ENCODE results near the gene MSMP. TPM values are rescaled to one million over a fixed set of nuclear protein-coding genes. Genes with fewer than 3 reads are reported as not detected.

Gene MSMP
- total RNA-seq, 2 experiments from 2014 or later: 2.3 to 4.1 TPM

DNA sequence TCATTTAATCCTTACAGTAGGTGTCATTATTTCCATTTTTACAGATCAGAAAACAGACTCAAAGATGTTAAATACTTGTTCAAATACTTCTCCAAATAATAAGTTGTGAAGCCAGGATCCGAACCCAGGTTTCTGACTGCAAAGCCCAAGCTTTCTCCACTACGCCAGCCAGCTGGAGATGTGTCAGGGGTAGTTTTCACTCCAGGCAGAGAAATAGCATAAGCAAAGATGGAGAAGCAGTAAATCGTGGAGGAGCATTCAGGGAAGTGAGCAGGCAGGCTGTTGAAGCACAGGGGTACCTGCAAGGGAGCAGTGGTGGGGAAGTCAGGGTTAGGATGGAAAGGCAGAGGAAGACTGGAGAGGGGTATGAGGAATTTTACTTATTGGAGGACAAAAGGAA, 25.0 kb downstream of the MSMP start:
- Histone ChIP-seq H3K4me3 (ENCODE audit: low read depth, low read length, poor library complexity, severe bottlenecking) (peak overlapping the region; percentile 89), H3K9me3 (ENCODE audit: low read length) (no peaks in the 10 kb centered on the region), H3K4me2 (ENCODE audit: low read length) (peak overlapping the region; percentile 97), H3K79me2 (ENCODE audit: insufficient read depth, low read depth, low read length) (peaks cover 51% of the 10 kb centered on the region), H3K36me3 (ENCODE audit: insufficient read depth, low read length) (peaks cover 31% of the 10 kb centered on the region), H4K20me1 (ENCODE audit: insufficient read depth, low read length) (peaks cover 15% of the 10 kb centered on the region; the same call in 1 of the 2 replicates), H3K27ac (ENCODE audit: low read depth, low read length, poor library complexity, severe bottlenecking) (peak overlapping the region; percentile 46), H3K9me2 (ENCODE audit: insufficient read depth, low read length) (no peaks in the 10 kb centered on the region), H2AFZ (ENCODE audit: low read length) (no peak overlapping the region), H3K4me1 (ENCODE audit: insufficient read depth, low read length, poor library complexity, severe bottlenecking) (peaks cover 56% of the 10 kb centered on the region)
- BruUV-seq (replicated peaks): no TSS peak
- POLR2A ChIA-PET: interaction anchor here (0.6 to 2.4 kb wide), 7 partner anchors 39 to 259 kb away, joined by 3 to 18 read pairs (median 4); partner anchors contain the start of genes ARHGEF39 and TPM2
- CTCF ChIA-PET (ENCODE audit: unreplicated experiment): interaction anchor here (0.7 to 2.2 kb wide), 4 partner anchors 14 to 83 kb away, joined by 3 to 13 read pairs (median 4); partner anchors contain the start of gene ARHGEF39
- TF ChIP-seq, protein P1, sequence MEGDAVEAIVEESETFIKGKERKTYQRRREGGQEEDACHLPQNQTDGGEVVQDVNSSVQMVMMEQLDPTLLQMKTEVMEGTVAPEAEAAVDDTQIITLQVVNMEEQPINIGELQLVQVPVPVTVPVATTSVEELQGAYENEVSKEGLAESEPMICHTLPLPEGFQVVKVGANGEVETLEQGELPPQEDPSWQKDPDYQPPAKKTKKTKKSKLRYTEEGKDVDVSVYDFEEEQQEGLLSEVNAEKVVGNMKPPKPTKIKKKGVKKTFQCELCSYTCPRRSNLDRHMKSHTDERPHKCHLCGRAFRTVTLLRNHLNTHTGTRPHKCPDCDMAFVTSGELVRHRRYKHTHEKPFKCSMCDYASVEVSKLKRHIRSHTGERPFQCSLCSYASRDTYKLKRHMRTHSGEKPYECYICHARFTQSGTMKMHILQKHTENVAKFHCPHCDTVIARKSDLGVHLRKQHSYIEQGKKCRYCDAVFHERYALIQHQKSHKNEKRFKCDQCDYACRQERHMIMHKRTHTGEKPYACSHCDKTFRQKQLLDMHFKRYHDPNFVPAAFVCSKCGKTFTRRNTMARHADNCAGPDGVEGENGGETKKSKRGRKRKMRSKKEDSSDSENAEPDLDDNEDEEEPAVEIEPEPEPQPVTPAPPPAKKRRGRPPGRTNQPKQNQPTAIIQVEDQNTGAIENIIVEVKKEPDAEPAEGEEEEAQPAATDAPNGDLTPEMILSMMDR (conservative IDR thresholded peaks at IDR 0.05; ENCODE audit: low read length): no peak
- no peak for DNase-seq (ENCODE audit: low spot score)
- intact Hi-C loops (cut with micrococcal nuclease; ENCODE audit: unreplicated experiment): loop anchor here (2.0 kb wide), 1 partner anchor 70 kb away; the partner anchor contains the start of genes CCDC107 and RMRP

DNA sequence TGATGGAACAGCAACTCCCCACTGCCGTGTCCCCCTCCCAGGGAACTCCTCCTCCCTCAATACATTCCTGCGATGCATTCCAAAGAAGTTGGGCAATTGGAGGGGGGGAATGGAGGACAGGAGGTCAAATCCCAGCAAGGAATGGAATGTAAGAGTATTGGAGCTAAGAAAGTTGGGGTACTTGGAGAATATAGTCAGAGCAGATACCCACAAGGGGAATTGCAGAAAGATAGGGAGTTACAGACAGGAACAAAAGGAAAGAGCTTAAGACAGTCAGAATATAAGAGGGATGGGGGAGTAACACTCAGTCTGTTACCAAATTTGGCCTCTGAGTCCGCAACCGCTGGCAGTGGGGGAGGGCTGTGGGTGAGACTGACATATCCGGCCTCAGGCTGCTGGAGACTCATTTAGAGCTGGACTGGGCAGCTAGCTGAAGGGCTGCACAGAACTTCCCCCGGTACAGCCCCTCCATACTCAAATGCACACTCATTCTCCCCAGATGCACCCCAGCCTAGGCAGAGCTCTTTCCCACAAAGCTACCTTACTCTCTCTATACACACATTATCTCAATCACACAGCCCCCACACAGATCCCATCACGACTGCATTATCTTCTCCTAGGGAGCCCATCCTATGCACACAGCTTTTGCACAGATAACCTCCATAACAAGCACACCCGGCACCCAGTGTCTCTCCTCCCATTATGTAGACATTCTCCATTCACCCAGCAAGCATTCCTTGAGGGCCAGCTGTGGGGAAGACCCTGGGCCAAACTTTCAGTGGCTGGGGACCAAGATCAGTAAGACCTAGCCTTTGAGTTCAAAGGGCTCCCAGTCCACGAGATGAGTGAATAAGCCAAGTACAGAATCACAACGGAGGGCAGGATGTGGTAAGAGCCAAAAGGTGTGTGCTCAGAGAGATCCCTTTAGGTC, 25.8 kb downstream of the MSMP start:
- no peak overlapping the region for H2AFZ ChIP-seq (ENCODE audit: low read length)
- no TSS peak for BruUV-seq (replicated peaks)
- peaks cover 15% of the 10 kb centered on the region; the same call in 1 of the 2 replicates for H4K20me1 ChIP-seq (ENCODE audit: insufficient read depth, low read length)
- H3K36me3 ChIP-seq (ENCODE audit: insufficient read depth, low read length): peaks cover 38% of the 10 kb centered on the region
- POLR2A ChIA-PET: interaction anchor here (0.6 to 2.4 kb wide), 21 partner anchors 11 to 258 kb away, joined by 3 to 18 read pairs (median 4); partner anchors contain the start of genes ARHGEF39, CA9, GBA2 and RGP1
- H3K4me1 ChIP-seq (ENCODE audit: insufficient read depth, low read length, poor library complexity, severe bottlenecking): peaks cover 49% of the 10 kb centered on the region
- no peaks in the 10 kb centered on the region for H3K9me2 ChIP-seq (ENCODE audit: insufficient read depth, low read length)
- DNase-seq (ENCODE audit: low spot score): peak; percentile 63
- H3K9me3 ChIP-seq (ENCODE audit: low read length): no peaks in the 10 kb centered on the region
- peaks cover 51% of the 10 kb centered on the region for H3K79me2 ChIP-seq (ENCODE audit: insufficient read depth, low read depth, low read length)
- CTCF ChIA-PET (ENCODE audit: unreplicated experiment): interaction anchor here (0.8 to 2.2 kb wide), 12 partner anchors 13 to 112 kb away, joined by 3 to 13 read pairs (median 4); partner anchors contain the start of genes ARHGEF39, GBA2 and RGP1
- peak overlapping the region; percentile 89 for H3K4me3 ChIP-seq (ENCODE audit: low read depth, low read length, poor library complexity, severe bottlenecking)
- intact Hi-C loops (cut with micrococcal nuclease; ENCODE audit: unreplicated experiment): loop anchor here (2.0 kb wide), 1 partner anchor 70 kb away; the partner anchor contains the start of genes CCDC107 and RMRP
- peak overlapping the region; percentile 46 for H3K27ac ChIP-seq (ENCODE audit: low read depth, low read length, poor library complexity, severe bottlenecking)
- H3K4me2 ChIP-seq (ENCODE audit: low read length): peak overlapping the region; percentile 97
- no peak for TF ChIP-seq EZH2phosphoT487 (IDR thresholded peaks at IDR 0.05; ENCODE audit: borderline replicate concordance, low read depth, low read length)
- TF ChIP-seq, protein P1 (conservative IDR thresholded peaks at IDR 0.05; ENCODE audit: low read length): no peak
